ENCODE data around the gene RGS7. TPM values are rescaled to one million over a fixed set of nuclear protein-coding genes. Genes with fewer than 3 reads are reported as not detected.
"Not testable (repeated sequence)": the region's sequence is repeated elsewhere in the genome, so short reads cannot be mapped to it uniquely, and the experiment has no call there.

The RGS7 gene
- total and polyA plus RNA-seq, 5 donors = 0.02 TPM; not detected in 4

DNA sequence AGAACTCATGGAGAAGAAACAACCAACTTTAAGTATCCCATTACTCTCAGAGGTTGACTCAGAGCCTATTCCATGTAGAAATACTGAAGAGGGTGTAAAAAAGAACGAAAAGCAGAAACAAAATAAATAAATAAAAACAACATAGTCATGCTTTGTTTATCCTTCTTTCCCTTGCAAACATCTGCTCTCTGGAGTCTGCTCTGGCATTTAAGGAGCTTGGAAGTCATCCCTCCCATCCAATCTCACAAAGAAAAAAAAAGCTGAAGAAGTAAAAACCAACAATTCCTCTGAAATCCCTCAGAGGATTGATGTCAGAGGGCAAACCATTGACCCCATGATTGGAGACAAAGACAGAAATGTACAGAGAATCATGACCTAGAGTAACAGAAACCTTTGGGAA lies 442.5 kb downstream of the RGS7 start:
- no peak overlapping the region for H3K27ac ChIP-seq (ENCODE audit: low read length)
- no peaks in the 10 kb centered on the region for H3K4me1 ChIP-seq (ENCODE audit: control insufficient read depth, insufficient read depth, low read length)
- ATAC-seq (no peak), DNase-seq (no peak)
- H3K9me3 ChIP-seq (ENCODE audit: control insufficient read depth, low read length) = no peaks in the 10 kb centered on the region
- intact Hi-C loops (cut with DNase I) = no loop called here
- H3K4me3 ChIP-seq (ENCODE audit: low read length) = no peak overlapping the region
- no peaks in the 10 kb centered on the region for H3K27me3 ChIP-seq (ENCODE audit: control insufficient read depth, insufficient read depth)
- 46% methylated on average over 1 of the region's 1 CpG for WGBS

DNA sequence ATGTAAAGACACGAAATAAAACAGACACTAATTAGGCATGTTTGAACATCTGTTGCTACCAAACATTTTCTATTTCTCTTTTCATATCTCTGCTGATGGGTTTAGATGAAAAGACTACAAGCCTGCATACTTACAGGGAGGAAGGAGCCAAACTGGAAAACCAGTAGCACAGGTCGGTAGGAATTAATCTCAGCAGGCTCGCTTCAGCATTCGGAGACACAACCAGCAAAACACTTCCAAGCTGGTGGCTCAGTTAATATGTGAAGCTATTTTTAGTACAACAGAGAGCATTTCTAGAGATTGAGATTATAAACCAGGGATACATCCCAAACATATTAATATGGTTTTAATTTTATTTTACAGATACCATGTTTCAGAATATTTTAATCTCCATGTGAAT lies 444.2 kb downstream of the RGS7 start:
- no peak overlapping the region for H3K4me3 ChIP-seq (ENCODE audit: low read length)
- H3K9me3 ChIP-seq (ENCODE audit: control insufficient read depth, low read length) = no peaks in the 10 kb centered on the region
- no peak overlapping the region for H3K27ac ChIP-seq (ENCODE audit: low read length)
- ATAC-seq (no peak), DNase-seq (no peak)
- intact Hi-C loops (cut with DNase I) = no loop called here
- H3K27me3 ChIP-seq (ENCODE audit: control insufficient read depth, insufficient read depth) = no peaks in the 10 kb centered on the region
- 48% methylated on average over 4 of the region's 4 CpGs for WGBS
- H3K4me1 ChIP-seq (ENCODE audit: control insufficient read depth, insufficient read depth, low read length) = no peaks in the 10 kb centered on the region

DNA sequence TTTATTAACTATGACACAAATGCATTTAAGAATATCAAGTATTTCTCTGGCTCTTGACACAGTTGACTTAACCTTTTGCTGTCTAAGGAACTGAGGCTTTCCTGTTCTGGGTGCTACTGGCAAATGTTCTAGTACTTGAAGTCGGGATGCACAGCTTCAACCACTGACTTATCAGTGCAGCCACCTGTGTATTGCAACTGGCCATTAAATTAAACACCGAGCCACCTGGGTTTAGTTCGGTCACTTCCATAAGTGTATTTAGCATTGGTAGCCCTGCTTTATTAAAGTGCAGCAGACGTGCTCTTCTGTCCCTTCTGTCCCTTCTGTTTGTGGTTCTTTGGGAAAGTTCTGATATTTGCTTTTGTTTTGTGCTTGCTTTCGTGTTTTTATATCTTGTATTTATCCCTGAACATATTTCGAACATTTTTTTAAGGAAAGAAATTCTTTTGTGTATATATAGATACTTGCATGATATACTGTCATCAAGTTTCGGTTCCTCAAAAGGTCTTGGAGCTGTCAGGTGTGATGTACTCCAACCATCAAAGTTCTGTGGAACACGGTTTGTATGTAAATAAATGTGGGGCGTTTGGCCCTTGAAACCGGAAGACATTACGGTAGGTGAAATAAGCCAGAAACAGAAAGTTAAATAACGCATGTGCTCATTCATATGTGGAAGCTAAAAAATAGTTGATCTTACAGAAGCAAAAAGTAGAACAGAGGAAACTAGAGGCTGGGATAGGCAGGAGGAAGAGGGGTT lies 447.1 kb downstream of the RGS7 start:
- H3K27ac ChIP-seq (ENCODE audit: low read length) = no peak overlapping the region
- WGBS = 81% methylated on average over 12 of the region's 12 CpGs
- H3K9me3 ChIP-seq (ENCODE audit: control insufficient read depth, low read length) = no peaks in the 10 kb centered on the region
- no peak for DNase-seq
- no peak for ATAC-seq
- H3K4me3 ChIP-seq (ENCODE audit: low read length) = no peak overlapping the region
- intact Hi-C loops (cut with DNase I) = no loop called here
- H3K27me3 ChIP-seq (ENCODE audit: control insufficient read depth, insufficient read depth) = no peaks in the 10 kb centered on the region
- no peaks in the 10 kb centered on the region for H3K4me1 ChIP-seq (ENCODE audit: control insufficient read depth, insufficient read depth, low read length)

DNA sequence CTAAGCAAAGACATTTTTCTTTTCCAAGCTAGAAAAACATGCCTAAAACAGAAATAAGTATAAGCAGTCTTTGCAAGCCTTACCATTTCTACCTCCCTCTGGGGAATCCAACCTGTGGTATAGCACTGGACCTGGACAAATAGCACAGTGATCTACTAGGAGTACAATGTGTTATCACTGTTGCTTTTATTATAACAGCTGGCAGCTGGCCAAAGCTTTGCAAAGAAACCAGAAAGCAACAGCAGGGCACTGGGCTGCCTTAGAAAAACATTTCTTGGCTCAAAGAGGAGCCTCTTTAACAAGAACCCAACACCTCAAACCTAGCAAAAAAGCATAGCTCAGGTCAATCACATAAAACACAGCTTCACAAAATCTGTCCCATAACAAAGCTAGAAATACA lies 450.5 kb downstream of the RGS7 start:
- H3K27ac ChIP-seq (ENCODE audit: low read length) = no peak overlapping the region
- no peaks in the 10 kb centered on the region for H3K4me1 ChIP-seq (ENCODE audit: control insufficient read depth, insufficient read depth, low read length)
- intact Hi-C loops (cut with DNase I) = no loop called here
- DNase-seq (peak in 1 of 3 donors; percentile 17), ATAC-seq (no peak)
- no peaks in the 10 kb centered on the region for H3K27me3 ChIP-seq (ENCODE audit: control insufficient read depth, insufficient read depth)
- H3K4me3 ChIP-seq (ENCODE audit: low read length) = no peak overlapping the region
- no peaks in the 10 kb centered on the region for H3K9me3 ChIP-seq (ENCODE audit: control insufficient read depth, low read length)

DNA sequence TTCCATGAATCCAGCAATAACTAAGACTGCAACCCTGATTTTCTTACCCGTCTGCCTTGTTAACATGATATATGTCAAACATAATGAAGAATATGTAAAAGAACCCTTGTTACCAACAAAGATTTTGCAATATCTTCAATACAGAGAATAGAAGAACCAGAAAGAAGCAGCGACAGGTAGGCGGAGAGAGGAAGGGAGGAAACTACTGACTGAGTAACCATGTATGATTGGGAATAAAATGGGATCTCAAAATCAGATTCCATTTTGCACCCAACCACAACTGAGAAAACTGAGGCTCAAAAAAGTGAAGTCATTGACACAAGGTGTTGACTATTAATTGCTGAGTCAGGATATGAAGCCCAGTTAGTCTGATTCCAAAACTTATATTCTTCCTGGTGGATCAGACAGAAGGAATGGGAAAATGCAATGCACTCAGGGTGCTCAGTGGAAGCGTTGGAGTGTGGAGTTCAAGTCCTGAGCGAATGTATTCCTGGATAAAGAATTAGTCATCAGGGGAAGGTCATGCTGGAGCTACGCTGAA lies 451.7 kb downstream of the RGS7 start:
- Histone ChIP-seq H3K4me1 (ENCODE audit: control insufficient read depth, insufficient read depth, low read length) (no peaks in the 10 kb centered on the region), H3K4me3 (ENCODE audit: low read length) (no peak overlapping the region), H3K27me3 (ENCODE audit: control insufficient read depth, insufficient read depth) (no peaks in the 10 kb centered on the region), H3K27ac (ENCODE audit: low read length) (no peak overlapping the region), H3K9me3 (ENCODE audit: control insufficient read depth, low read length) (no peaks in the 10 kb centered on the region)
- intact Hi-C loops (cut with DNase I) = no loop called here
- WGBS = 85% methylated on average over 6 of the region's 6 CpGs
- no peak for DNase-seq
- ATAC-seq = no peak

DNA sequence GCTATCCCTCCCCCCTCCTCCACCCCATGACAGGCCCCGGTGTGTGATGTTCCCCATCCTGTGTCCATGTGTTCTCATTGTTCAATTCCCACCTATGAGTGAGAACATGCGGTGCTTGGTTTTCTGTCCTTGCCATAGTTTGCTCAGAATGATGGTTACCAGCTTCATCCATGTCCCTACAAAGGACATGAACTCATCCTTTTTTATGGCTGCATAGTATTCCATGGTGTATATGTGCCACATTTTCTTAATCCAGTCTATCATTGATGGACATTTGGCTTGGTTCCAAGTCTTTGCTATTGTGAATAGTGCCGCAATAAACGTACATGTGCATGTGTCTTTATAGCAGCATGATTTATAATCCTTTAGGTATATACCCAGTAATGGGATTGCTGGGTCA lies 461.6 kb downstream of the RGS7 start:
- 94% methylated on average over 4 of the region's 4 CpGs for WGBS
- H3K4me3 ChIP-seq (ENCODE audit: low read length); H3K4me1 ChIP-seq (ENCODE audit: control insufficient read depth, insufficient read depth, low read length); H3K27ac ChIP-seq (ENCODE audit: low read length); intact Hi-C loops (cut with DNase I); DNase-seq; H3K9me3 ChIP-seq (ENCODE audit: control insufficient read depth, low read length); ATAC-seq; H3K27me3 ChIP-seq (ENCODE audit: control insufficient read depth, insufficient read depth): not testable (repeated sequence)

DNA sequence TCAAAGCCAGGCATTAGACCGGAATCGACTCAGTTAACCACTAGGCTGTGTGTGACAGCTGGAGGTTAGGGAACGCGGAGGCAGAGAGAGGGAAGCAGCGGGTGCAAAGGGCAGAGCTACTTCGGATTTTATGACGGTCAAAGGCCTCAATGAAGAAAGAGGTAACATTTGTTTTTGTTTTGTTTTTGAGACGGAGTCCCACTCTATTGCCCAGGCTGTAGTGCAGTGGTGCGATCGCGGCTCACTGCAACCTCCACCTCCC lies 468.3 kb downstream of the RGS7 start:
- 92% methylated on average over 11 of the region's 11 CpGs for WGBS
- H3K4me1 ChIP-seq (ENCODE audit: control insufficient read depth, insufficient read depth, low read length) = no peaks in the 10 kb centered on the region
- H3K27ac ChIP-seq (ENCODE audit: low read length) = no peak overlapping the region
- no peak overlapping the region for H3K4me3 ChIP-seq (ENCODE audit: low read length)
- intact Hi-C loops (cut with DNase I) = no loop called here
- no peaks in the 10 kb centered on the region for H3K27me3 ChIP-seq (ENCODE audit: control insufficient read depth, insufficient read depth)
- no peaks in the 10 kb centered on the region for H3K9me3 ChIP-seq (ENCODE audit: control insufficient read depth, low read length)
- no peak for DNase-seq
- no peak for ATAC-seq

DNA sequence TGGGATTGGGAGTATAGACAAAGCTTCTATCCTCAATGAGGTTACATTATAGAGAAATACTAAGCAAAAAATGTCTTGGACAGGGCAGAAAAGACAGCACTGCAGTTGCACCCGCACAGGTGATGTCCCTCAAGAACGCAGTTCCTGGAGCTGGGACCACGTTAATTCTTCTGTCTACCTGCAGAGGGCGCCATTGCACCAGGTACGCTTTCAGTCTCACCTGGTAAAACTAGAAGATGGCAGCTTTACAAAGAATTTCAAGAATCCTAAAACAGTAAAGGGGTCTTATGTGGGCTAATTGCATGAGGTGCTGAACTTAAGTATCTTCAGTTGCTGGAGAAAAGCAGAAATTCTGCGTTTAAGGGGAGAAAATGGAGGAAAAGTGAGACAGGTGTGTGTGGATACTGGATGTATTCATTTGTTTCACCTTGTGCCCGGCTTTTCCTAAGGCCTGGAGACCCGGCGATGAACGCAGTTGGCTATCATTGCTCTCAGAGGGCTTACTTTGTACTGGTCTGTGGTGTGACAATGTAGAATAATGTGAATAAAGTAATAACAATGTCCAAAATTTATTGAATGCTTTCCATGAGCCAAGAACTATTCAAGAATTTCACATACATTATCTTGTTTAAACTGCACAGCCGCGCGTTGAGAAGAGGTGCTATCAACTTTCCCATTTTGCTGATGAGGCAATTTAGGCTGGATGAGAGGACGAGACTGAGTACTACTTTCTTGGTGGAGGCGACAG lies 468.8 kb downstream of the RGS7 start:
- Histone ChIP-seq H3K27ac (ENCODE audit: low read length) (no peak overlapping the region), H3K9me3 (ENCODE audit: control insufficient read depth, low read length) (no peaks in the 10 kb centered on the region), H3K4me1 (ENCODE audit: control insufficient read depth, insufficient read depth, low read length) (no peaks in the 10 kb centered on the region), H3K27me3 (ENCODE audit: control insufficient read depth, insufficient read depth) (no peaks in the 10 kb centered on the region), H3K4me3 (ENCODE audit: low read length) (no peak overlapping the region)
- ATAC-seq (no peak), DNase-seq (no peak)
- 56% methylated on average over 15 of the region's 15 CpGs for WGBS
- intact Hi-C loops (cut with DNase I) = no loop called here

DNA sequence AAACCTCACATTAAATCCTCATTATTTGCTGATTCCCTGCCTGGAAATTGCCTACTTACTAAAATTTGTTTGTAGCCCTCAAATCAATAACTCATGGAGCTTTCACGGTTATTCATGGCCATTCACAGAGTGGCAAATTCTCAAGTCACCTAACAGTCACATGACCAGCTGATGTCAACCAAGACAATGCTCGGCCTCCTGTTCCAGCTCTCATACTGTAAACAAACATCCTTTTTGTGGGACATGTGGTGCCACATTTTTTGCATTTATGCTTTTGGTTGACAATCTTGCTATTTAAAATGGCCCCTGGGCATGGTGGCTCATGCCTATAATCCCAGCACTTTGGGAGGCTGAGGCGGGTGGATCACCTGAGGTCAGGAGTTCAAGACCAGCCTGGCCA lies 473.5 kb downstream of the RGS7 start:
- H3K27me3 ChIP-seq (ENCODE audit: control insufficient read depth, insufficient read depth) = no peaks in the 10 kb centered on the region
- 82% methylated on average over 3 of the region's 3 CpGs for WGBS
- H3K9me3 ChIP-seq (ENCODE audit: control insufficient read depth, low read length) = no peaks in the 10 kb centered on the region
- ATAC-seq = no peak
- DNase-seq = no peak
- no peak overlapping the region for H3K4me3 ChIP-seq (ENCODE audit: low read length)
- no peak overlapping the region for H3K27ac ChIP-seq (ENCODE audit: low read length)
- intact Hi-C loops (cut with DNase I) = no loop called here
- H3K4me1 ChIP-seq (ENCODE audit: control insufficient read depth, insufficient read depth, low read length) = no peaks in the 10 kb centered on the region

DNA sequence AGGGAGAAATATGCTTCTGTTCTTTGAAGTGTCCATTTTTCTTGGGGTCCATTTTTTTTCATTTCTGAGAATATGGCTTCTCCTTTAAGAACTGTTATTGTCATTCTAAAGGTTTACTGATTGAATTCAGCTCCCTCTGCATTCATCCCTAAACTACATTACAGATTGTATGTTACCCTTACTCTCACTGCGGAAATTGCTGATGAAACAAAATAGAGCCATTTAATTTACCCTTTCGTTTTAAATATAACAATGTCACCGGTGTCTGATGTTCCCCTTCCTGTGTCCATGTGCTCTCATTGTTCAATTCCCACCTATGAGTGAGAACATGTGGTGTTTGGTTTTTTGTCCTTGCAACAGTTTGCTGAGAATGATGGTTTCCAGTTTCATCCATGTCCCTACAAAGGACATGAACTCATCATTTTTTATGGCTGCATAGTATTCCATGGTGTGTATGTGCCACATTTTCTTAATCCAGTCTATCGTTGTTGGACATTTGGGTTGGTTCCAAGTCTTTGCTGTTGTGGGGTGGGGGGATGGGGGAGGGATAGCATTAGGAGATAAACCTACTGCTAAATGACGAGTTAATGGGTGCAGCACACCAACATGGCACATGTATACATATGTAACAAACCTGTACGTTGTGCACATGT lies 474.2 kb downstream of the RGS7 start:
- intact Hi-C loops (cut with DNase I); H3K4me1 ChIP-seq (ENCODE audit: control insufficient read depth, insufficient read depth, low read length); H3K9me3 ChIP-seq (ENCODE audit: control insufficient read depth, low read length); DNase-seq; H3K27me3 ChIP-seq (ENCODE audit: control insufficient read depth, insufficient read depth); H3K27ac ChIP-seq (ENCODE audit: low read length); ATAC-seq; H3K4me3 ChIP-seq (ENCODE audit: low read length): not testable (repeated sequence)
- 86% methylated on average over 6 of the region's 6 CpGs for WGBS

DNA sequence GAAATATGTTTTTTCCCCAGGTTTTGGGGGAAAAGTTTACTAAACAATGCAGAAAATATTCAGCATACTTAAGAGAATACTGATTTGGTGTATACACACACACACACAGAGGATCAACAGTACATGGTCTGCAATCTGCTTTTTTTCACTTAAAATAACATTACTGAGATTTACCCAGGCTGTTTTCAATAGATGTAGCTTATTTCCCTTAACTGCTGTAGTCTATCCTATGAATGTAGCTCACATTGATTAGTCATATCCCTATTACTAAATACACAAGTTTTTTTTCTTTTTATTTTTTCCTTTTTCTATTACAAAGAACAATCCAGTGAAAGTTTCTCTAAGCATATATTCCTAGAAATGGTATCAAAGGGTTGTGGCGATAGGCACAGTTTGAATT lies 478.4 kb downstream of the RGS7 start:
- no peaks in the 10 kb centered on the region for H3K9me3 ChIP-seq (ENCODE audit: control insufficient read depth, low read length)
- H3K27ac ChIP-seq (ENCODE audit: low read length) = no peak overlapping the region
- intact Hi-C loops (cut with DNase I) = no loop called here
- DNase-seq (no peak), ATAC-seq (no peak)
- no peaks in the 10 kb centered on the region for H3K27me3 ChIP-seq (ENCODE audit: control insufficient read depth, insufficient read depth)
- WGBS = 80% methylated on average over 1 of the region's 1 CpG
- H3K4me1 ChIP-seq (ENCODE audit: control insufficient read depth, insufficient read depth, low read length) = no peaks in the 10 kb centered on the region
- H3K4me3 ChIP-seq (ENCODE audit: low read length) = no peak overlapping the region
